Stimulated activated CD8-positive, alpha-beta memory T cell treated with anti-CD3 and anti-CD28 coated beads, Interleukin-4, amount 100 ng/mL, for 4 hours (primary cell): Measurements from ENCODE around the gene PRAC1.

Experiments
- DNase-seq, 2 donors: peaks; one replicate each; pipeline ENCODE4 v3.0.0-alpha.2; 2020; ENCODE audit warnings: low read depth in 2 of 2, low spot score in 1 of 2

Gene PRAC1

DNA sequence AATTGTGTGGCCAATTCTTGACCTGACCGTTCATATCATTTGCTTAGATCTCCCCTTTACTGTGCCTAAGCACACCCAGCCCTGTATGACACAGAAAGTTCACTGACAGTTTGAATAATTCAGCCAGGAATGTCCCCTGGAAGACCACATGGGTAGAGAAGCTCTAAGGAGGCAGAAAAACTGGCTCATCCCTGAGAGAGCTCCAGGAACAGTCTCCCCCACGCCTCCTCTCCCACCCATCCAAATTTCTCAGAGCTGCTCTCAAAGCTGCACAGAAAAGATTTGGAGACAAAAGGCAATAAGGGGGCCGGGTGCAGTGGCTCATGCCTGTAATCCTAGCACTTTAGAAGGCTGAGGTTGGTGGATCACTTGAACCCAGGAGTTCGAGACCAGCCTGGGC, 11.2 kb downstream of the PRAC1 start:
- no peak for DNase-seq

GRCh38 chr17:48704361-48705248, 17.7 kb downstream of the PRAC1 start:
- no peak for DNase-seq

DNA sequence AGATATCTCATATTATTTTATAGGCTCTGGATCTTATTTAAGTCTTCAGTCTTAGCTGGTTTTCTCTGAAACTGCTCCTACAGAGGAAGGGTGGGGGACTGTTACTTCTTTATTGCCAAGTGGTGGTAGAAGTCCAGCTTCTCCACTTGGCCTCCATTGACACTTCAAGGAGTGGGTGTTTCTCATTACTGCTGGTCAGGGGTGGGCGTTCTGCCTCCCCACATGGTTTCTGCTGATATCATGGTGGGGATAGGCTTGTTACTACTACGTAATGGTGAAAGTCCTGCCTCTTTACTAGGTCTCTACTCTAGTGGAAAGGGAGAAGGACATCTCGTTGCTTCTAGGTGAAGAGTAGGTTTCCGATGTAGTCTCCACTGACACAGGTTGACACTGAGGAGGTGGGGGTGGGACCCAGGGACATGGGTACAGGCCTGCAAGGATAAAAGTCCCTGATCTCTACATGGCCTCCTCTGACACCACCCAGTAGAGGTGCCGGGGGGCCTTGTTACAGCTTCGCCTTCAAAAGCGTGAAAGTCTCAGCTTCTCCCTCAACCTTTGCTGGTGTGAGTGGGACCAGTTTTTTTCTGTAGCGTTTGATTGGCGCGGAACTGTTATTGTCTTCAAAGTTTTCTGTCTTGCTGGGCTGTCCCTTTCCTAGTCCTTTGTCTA, 20.3 kb downstream of the PRAC1 start:
- DNase-seq = no peak

DNA sequence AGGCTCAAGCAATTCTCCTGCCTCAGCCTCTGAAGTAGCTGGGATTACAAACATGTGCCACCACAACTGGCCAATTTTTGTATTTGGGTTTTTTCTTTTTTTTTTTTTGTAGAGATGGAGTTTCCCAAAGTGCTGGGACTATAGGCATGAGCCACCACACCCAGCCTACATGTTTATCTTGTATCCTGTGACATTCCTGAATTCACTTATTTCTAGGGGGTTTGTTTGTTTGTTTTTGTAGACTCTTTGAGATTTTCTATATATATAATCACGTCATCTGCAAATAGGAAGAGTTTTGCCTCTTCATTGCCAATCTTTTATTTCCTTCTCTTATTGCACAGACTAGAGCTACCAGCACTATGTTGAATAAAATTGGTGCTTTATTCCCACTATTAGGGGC, 29.1 kb downstream of the PRAC1 start:
- no peak for DNase-seq

DNA sequence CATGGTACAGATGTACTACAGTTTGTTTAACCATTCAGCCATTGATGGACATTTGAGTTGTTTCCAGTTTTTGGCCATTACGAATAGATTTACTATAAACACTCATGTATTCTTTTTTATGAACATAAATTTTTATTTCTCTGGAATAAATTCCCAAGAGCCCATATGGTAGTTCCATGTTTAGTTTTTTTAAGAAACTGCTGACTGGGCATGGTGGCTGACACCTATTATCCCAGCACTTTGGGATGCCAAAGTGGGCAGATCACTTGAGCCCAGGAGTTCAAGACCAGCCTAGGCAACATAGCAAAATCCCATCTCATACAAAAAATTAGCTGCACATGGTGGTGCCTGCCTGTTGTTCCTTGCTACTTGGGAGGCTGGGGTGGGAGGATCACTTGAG, 30.3 kb downstream of the PRAC1 start:
- DNase-seq = no peak

- no peak for DNase-seq
Measured at GRCh38 chr17:48690655-48691054, 31.7 kb downstream of the PRAC1 start.

GRCh38 chr17:48681609-48682008, 40.7 kb downstream of the PRAC1 start:
- no peak for DNase-seq

DNA sequence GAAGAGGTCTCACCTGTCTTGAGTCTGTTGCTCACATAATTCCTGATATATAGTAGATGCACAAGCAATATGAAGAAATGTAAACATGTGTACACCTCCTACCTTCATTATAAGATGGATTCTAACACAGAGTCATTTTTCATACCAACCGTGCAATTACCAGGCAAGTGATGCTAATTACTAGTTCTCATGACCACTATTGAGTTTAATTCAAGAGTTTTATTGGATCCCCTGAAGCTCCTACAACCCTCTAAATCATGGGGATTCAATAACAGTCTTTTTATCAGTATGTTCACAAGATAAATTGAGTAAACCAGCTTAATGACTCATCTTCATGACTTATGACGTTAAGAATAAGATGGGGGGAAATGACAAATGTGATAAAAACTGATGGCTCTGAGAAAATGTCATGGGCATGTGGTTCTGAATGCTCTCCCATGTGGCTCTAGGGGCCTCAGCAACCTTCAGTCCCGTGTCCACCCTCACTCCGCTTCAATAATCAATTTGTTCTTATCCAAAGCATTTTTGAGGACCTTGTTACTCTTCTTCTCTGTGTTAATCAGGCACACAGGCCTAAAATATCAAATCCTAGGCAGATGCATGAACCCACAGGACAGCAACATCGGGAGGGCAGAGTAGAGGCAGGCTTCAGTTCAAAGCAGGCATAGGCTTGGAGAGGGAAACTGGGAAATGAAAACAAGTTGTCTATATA, 42.8 kb downstream of the PRAC1 start:
- no peak for DNase-seq

DNA sequence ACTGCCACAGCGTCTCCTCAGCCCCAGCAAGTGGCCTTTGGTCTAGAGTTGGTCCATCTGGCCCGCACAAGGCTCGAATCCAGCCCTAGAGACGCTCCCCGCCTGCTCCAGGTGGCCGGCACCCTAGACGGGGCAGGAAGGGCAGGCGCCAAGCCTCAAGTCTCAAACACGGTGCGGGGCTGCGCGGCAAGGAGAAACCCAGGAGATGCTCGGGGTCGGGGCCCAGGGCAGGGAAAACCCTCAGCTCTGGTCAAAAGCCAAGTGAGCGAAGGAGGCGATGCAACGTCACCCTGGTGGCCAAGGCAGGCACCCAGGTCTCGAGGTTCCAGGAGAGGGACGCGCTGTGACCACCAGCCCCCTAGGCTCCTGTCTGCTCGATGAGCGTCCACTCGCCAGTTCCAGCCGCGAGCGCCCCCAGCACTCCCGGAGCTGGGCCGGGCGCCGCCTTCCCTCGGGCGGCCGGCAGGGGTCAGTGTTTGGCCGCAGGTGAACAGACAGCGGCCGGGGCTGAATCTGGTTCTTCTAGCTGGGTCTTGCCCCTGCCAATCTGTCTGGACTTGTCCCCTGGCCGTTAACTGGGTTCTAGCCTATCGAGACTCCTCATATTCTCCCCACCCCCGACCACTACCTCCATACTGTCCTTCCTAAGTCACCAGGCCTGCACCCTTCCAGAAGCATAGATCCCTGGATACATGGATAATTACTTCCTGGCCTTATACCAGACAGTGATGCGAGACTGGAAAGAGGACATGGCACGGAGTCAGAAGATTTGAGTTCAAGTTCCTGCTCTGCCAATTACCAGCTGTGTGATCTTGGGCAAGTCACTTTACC, 44.0 kb downstream of the PRAC1 start:
- DNase-seq = peak; percentile 21 to 27

- no peak for DNase-seq
Measured at GRCh38 chr17:48676963-48677558, 45.3 kb downstream of the PRAC1 start.

GRCh38 chr17:48672340-48672739, 50.0 kb downstream of the PRAC1 start:
- DNase-seq = no peak
